HG03460 (cell line): Measurements from ENCODE around the gene DHH.
"Not testable (repeated sequence)": the region's sequence is repeated elsewhere in the genome, so short reads cannot be mapped to it uniquely, and the experiment has no call there.

Experiments
- ATAC-seq: cut with Tn5 transposase; IDR thresholded peaks from one replicate; pipeline ENCODE4 v1.9.1; 2021; ENCODE audit not compliant: unreplicated experiment

DHH gene

DNA sequence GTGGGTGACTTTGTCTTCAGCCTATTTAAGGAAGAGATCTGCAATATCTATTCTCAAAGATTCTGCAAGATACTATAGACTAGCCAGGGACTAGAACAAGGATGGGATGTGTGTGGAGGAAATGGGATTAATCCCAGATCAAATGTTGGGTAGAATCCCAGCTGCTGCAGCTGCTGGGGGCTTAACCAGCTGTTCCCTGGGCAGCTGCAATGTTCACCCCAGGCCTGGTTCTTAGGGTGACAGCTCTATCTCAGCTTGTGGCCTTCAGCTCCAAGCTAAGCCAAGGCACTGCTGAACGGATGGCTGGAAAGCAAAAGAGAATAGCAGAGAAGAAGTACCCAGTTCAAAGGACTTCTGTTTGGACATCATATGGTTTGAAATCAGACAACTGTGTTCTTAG, 14.8 kb downstream of the DHH start:
- no peak for ATAC-seq

DNA sequence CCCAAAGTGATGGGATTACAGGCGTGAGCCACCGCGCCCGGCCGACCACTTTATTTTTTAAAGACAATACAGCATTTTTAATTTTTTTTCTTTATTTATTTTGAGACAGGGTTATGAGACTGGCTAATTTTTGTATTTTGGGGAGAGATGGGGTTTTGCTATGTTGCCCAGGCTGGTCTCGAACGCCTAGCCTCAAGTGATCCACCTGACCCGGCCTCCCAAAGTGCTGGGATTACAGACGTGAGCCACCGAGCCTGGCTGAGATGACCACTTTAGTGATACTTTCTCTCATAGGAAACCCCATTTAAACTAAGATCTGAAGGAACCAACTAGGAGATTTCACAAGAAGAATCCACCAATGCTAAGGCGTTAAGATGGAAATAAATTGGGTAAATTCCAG, 23.6 kb downstream of the DHH start:
- ATAC-seq: no peak

DNA sequence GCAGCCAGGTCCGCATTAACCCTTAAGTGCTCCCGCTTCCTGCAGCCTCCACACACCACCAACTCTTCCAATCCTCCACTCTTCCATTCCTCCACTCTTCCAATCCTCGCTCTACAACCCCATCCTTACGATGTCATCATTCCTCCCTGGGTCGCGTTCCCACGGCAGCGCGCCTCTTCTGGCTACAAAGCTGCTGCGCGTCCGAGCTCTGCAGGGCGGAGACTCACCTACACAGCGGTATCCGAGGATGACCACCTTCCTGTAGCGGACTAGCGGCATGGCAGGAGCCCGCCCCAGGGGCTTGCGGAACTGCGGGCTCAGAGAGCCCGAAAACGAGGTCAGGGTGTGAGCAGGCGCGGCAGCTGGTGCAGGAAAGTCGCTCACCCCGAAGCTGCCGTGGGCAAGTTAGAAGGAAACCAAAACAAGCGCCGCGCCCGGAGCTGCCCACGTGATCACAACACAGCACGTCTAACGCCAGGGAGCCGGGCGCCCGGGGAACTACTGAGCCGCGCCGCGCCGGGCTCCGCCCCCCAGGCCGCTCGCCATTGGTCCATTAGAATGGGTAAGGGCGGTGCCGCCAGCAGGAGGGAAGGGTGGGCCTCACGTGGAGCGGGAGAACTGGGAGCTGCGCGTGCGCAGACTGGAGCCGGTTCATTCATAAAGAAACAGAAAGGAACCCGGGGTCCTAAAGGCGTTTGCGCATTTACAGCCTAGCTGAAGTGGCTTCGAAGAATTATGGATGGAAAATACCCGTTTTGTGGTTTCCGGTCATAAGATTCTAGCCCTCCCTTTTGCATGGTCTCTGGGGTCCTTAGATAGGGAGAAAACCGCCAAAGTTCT, 24.9 kb downstream of the DHH start, which contains the start of gene RHEBL1:
Gene RHEBL1, minus strand, starts transcription at position 473 of the 840 bp plus-strand sequence. Its CDS starts 194 bp downstream, at position 279.
- ATAC-seq: peak; percentile 98

DNA sequence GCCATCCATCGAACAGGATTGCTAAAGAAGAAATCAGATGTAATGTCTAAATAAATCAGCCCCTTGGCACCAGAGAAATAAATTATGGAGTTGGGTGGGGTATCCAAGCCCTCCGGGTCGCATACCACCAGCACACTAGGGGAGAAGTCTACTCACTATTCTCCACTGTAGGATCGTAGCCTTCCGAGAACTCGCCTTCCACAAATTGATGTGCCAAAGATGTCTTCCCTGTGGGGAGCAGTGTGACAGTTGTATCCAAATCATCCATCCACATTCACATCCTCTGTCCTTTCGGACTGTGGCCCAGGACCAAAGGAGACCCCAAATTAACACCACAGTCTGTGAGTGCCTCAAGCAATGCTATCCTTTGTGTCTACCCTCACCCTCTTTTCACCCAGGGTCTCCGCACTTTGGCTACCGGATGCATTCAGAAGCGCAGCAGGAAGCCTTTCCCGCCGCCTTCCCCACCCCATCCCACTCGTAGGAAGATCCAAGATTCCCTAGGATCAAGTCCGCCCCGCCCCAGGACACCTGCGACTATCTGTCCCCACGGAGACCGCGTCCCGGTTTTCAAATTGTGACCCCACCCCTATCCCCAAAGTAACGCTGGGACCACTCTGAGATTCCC, 25.6 kb downstream of the DHH start:
- no peak for ATAC-seq

DNA sequence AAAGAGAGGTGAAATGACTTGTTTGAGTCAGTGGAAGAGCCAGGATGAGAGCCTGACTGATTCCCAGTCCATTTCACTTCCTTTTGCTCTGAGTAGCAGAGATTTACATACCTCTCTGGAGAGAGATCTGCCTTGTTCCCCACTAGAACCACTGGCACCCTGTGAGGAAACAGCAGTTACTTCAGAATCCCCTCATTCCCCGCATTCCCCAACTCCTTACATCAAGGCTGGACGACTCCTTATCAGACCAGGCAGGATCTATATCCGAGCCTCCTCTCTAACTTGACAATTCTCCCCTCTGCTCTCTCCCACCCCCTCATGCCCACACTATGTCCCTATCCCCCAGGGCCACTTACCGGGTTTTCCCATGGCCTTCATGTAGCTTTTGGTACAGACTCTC, 28.5 kb downstream of the DHH start:
- ATAC-seq: no peak

DNA sequence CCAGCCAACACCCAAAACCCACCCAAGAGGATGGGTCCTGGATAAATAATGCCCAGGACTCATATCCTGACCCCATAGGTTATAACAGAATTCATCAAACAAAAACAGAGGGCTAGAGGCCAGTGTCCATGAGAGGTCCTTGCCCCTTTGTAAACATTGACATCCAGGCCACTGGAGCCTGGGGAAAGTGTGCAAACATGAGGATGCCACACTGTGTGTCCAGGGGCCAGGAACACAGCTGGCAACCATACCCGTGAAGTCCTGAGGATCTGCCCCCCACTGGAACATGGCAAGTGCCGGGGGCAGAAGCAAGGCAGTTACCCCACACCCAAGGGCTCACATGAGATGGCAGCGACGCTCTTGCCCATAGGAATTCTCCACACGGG, 29.8 kb downstream of the DHH start:
- no peak for ATAC-seq

GRCh38 chr12:49061916-49062315, 32.7 kb downstream of the DHH start:
- ATAC-seq: not testable (repeated sequence)

DNA sequence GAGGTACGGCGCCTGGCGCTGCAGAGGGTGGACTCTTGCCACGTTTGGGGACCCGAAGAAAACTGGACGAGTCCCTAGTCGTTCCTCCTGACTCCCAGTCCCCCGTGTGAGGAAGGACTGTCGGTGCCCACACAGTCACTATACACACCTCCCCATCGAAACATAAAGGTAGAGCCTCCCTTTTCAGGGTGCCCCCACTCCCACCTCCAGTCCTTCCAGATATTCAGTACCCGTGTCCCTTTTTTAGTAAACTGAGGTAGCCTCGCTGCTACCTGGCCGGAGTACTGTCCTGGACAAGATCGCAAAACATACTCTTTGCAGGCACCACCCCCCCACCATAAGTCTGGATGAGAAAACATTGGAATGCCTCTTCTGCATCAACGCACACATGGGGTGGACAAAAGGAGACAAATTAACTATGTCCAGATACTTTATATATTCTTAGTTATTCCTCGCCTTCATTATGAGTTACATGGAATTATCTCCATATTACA, 33.4 kb downstream of the DHH start:
- no peak for ATAC-seq

GRCh38 chr12:49060237-49061156, 34.1 kb downstream of the DHH start, which contains the start of gene KMT2D:
KMT2D (minus strand) TSS chr12:49060794; CDS start chr12:49055324, 5,470 bp downstream.
- ATAC-seq: peak; percentile 48

DNA sequence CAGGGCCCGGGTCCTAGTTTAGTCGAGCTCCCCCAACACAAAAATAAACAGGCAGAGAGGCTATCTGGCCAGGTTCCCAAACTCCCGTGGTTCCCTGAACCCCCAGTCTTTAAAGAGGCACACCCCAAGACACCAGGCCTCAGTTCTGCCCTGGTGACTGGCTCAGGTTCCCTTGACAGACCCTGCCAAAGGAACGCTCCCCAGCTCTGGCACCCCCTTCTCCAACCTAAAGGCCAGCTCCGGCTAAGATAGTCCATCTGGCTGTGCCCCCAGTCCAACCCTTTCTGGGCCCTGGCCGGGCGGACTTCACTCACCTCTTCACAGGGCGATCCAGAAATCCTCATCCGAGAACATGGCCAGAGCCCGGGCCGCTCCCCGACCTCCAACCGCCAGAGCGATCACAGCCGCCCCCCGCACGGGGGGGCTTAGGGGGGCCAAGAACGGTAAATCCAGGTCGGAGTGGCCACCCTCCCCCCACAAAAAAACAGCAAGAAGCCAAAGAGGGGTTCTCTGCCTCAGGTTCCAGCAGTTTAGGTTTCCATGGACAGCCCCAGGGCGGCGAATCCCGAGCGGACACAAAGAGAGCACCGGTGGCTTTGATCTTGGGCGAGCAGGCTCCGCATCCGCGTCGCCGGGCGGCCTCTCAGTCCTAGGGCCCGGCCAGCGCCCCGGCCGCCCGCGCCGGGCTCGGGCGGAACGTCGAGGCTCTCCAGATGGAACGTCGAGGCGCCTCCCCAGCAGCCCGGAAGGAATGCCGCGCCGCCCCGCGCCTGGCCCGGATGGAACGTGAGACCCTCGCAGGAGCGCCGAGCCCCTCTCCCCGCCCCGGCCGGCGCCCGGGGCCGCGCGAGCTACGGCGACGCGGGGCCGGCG, 35.1 kb downstream of the DHH start:
- ATAC-seq: peak; percentile 16

DNA sequence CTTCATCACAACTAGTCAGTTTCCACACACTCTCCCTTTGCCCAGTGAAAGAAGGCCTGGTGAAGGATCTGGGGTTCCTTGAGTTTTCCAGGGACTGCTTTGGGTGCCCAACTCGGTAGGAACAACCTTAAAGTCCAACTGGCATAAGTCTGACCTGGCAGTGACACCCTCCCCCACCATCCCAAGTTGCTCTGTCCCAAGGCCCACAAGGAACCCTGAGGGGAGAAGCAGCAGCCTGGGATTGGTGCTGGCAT, 35.6 kb downstream of the DHH start:
- no peak for ATAC-seq

DNA sequence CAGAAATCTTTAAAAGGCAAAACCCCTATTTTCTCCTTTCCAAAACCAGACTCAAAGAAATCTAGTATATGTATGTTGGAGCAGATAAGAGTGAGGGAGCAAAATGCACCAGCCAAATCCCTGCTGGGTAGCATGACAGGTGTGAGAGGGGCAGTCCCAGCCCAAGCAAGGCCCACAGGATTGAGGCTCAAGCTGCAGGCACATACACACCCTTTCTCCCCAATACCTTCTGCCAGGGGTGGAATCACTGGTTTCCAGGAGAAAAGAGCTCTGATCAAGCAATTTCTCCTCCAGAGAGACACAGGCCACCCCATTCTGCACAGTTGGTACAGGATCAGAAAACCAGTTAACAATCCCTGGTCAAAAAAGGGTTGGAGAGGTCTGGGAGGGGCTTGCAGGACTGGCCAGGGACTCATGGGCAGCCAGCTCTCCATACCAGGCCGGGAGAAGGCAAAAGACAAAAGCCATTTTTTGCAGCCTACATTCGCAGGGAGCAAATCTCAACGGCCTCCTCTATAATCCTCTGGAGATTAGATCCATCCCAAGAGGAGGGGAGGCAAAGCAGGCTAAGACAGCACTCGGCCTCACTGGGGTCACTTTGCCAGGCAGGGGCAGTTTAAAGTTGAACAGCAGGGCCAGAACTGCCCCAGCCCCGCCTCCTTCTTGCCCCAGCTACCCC, 36.1 kb downstream of the DHH start:
- ATAC-seq: no peak

GRCh38 chr12:49057888-49058287, 36.7 kb downstream of the DHH start:
- no peak for ATAC-seq

GRCh38 chr12:49055978-49056754, 38.4 kb downstream of the DHH start:
- peak; percentile 63 for ATAC-seq

- no peak for ATAC-seq
These were observed 39.5 kb downstream of the DHH start for GRCh38 chr12:49055092-49055491.

DNA sequence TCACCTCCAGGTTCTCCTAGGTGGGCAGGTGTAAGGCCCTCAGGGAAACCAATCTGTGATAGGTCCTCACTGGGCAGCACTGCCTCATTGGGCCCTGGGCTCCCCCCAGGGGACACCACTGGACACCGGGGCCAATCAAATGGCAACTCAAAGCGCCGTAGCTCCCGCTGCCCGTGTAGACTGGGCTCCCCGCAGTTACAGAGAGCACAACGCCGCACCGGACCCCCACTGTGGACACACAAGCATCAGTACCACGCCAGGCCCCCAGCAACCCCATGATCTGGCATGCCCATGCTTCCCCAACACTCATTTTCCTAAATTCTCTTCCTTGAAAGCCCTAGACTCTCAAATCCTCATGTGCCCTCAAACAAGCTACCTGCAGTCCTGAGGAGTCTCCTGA, 40.1 kb downstream of the DHH start:
- ATAC-seq: no peak

DNA sequence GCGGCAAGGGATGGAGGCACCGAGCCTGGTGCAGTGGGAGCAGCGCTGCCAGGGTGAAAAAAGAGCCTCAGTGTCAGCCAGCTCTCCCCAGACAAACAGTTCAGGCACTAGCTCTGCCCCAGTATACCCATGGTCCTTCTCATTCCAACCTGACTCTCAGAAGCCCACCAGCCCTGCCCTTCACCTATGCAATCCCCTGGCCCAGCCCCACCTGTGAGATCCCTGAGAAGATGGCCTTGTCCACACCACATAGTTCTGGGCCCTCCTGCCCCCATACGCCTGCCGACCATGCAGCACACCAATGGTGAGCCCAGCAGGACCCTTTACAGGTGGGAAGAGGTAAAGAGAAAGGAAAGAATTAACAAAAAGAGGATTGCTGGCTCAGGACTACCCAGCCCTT, 40.5 kb downstream of the DHH start:
- ATAC-seq: no peak

- no peak for ATAC-seq
These were observed 42.0 kb downstream of the DHH start for GRCh38 chr12:49052451-49053208.
